ENCODE results near the gene ATP2B1. TPM values are rescaled to one million over a fixed set of nuclear protein-coding genes. Genes with fewer than 3 reads are reported as not detected.

Gene ATP2B1
- total RNA-seq, 1 donor from 2014 or later = 61.2 TPM

DNA sequence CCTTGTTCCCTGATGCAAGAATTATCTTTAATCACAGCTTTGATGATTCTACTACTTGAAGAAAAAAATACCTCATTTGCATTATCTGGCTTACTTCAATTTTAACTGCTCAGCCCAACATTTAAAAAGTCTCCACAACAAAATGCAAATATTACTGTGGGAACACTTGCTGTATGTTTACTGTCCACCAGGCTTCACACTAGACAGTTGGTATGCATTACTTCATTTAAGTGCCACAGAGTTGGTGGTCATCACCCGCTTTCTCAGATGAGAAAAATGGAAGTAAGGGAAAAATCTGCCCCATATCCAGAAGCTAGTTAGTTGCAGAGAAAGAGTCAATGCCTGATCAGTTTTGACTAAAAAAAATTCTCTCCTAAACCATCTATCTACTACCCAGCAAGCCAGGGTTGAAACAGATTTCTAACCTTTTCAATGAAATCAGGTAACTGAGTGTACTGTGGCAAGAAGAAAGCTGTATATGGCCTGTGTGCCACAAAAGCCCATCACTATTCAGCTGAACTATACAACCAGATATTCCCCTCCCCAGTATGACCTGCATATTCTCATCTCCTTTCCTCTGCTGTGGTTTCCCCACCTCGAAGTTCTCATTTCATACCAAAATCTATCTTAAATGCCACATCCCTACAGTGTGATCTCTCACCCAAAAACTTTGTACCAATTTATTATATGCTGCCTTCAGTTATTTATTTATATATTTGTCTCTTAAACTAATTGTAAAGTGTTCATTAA is 90.3 kb downstream of the ATP2B1 start:
- TF ChIP-seq, protein P1, sequence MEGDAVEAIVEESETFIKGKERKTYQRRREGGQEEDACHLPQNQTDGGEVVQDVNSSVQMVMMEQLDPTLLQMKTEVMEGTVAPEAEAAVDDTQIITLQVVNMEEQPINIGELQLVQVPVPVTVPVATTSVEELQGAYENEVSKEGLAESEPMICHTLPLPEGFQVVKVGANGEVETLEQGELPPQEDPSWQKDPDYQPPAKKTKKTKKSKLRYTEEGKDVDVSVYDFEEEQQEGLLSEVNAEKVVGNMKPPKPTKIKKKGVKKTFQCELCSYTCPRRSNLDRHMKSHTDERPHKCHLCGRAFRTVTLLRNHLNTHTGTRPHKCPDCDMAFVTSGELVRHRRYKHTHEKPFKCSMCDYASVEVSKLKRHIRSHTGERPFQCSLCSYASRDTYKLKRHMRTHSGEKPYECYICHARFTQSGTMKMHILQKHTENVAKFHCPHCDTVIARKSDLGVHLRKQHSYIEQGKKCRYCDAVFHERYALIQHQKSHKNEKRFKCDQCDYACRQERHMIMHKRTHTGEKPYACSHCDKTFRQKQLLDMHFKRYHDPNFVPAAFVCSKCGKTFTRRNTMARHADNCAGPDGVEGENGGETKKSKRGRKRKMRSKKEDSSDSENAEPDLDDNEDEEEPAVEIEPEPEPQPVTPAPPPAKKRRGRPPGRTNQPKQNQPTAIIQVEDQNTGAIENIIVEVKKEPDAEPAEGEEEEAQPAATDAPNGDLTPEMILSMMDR (IDR thresholded peaks at IDR 0.05; ENCODE audit: partially characterized antibody, unreplicated experiment) = no peak
- Mint-ChIP-seq H3K9me3 (ENCODE audit: unreplicated experiment) (no peaks in the 10 kb centered on the region), H3K27me3 (ENCODE audit: unreplicated experiment) (no peaks in the 10 kb centered on the region), H3K27ac (ENCODE audit: unreplicated experiment) (no peak overlapping the region), H3K4me3 (ENCODE audit: unreplicated experiment) (no peak overlapping the region), H3K4me1 (ENCODE audit: low read depth, unreplicated experiment) (no peaks in the 10 kb centered on the region), H3K36me3 (ENCODE audit: unreplicated experiment) (no peaks in the 10 kb centered on the region)
- DNase-seq = no peak

DNA sequence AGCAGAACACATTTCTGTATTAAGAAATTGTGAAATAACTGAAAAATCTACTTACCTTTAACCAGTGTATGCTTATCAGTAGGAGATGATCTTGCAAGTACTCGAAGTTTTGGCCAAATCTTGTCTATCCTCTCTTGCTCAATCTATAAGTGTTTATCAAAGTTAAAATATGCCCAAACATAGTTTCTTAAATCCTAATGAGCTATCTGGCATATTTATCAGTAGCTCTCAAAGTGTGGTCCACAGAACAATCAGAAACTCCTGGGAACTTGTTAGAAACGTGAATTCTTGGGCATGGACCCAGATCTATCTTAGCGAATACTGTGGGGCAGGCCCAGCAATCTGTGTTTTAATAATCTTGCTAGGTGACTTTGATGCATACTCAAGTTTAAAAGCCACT is 98.3 kb downstream of the ATP2B1 start:
- TF ChIP-seq, protein P1 (IDR thresholded peaks at IDR 0.05; ENCODE audit: partially characterized antibody, unreplicated experiment) = no peak
- H3K4me3 Mint-ChIP-seq (ENCODE audit: unreplicated experiment) = no peak overlapping the region
- no peak for DNase-seq
- no peak overlapping the region for H3K27ac Mint-ChIP-seq (ENCODE audit: unreplicated experiment)
- H3K9me3 Mint-ChIP-seq (ENCODE audit: unreplicated experiment) = no peaks in the 10 kb centered on the region
- peaks cover 4% of the 10 kb centered on the region for H3K27me3 Mint-ChIP-seq (ENCODE audit: unreplicated experiment)
- no peaks in the 10 kb centered on the region for H3K36me3 Mint-ChIP-seq (ENCODE audit: unreplicated experiment)
- H3K4me1 Mint-ChIP-seq (ENCODE audit: low read depth, unreplicated experiment) = no peaks in the 10 kb centered on the region

DNA sequence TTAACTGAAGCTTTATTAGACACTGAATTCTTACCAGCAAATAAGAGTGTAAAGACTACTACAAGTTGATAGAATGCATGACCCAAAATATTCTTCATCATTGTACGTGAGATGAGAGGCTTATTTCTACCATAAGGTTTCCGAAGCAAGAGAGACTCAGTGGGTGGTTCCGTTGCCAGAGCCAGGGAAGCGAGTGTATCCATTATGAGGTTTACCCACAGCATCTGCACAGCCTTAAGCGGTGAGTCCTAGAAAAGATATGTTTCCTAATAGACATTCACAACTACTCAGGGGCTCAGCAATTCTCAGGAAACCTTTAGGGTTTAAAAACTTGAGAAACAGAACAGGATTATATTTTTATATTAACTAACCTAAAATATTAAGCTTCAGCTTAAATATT is 105.0 kb downstream of the ATP2B1 start:
- H3K4me1 Mint-ChIP-seq (ENCODE audit: low read depth, unreplicated experiment) = no peaks in the 10 kb centered on the region
- H3K27ac Mint-ChIP-seq (ENCODE audit: unreplicated experiment) = no peak overlapping the region

DNA sequence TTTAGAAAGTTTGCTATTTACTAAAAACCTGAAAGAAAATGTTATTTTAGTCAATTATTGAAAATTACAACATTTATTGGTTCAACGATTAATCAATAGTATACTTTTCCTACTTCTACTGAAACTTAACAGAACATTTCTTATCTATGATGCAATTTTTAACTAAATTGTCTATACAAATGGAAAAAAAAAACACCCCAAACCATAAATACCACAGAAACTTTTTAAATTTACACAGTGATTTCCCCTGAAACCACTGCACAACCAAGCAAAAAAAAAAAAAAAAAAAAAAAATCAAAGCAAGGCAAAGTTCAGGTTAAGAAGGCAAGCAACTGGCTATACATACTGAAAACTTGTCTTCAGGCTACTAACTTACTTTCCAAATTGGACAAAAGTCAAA is 110.9 kb downstream of the ATP2B1 start:
- DNase-seq = no peak
- Mint-ChIP-seq H3K27me3 (ENCODE audit: unreplicated experiment) (no peaks in the 10 kb centered on the region), H3K4me1 (ENCODE audit: low read depth, unreplicated experiment) (no peaks in the 10 kb centered on the region), H3K27ac (ENCODE audit: unreplicated experiment) (no peak overlapping the region), H3K9me3 (ENCODE audit: unreplicated experiment) (no peaks in the 10 kb centered on the region), H3K36me3 (ENCODE audit: unreplicated experiment) (no peaks in the 10 kb centered on the region), H3K4me3 (ENCODE audit: unreplicated experiment) (no peak overlapping the region)
- TF ChIP-seq, protein P1 (IDR thresholded peaks at IDR 0.05; ENCODE audit: partially characterized antibody, unreplicated experiment) = no peak

More for the DNA sequence above, 105.0 kb downstream of the ATP2B1 start:
- Mint-ChIP-seq H3K4me3 (ENCODE audit: unreplicated experiment) (no peak overlapping the region), H3K27me3 (ENCODE audit: unreplicated experiment) (no peaks in the 10 kb centered on the region), H3K36me3 (ENCODE audit: unreplicated experiment) (no peaks in the 10 kb centered on the region), H3K9me3 (ENCODE audit: unreplicated experiment) (no peaks in the 10 kb centered on the region)
- TF ChIP-seq, protein P1 (IDR thresholded peaks at IDR 0.05; ENCODE audit: partially characterized antibody, unreplicated experiment) = no peak
- no peak for DNase-seq

DNA sequence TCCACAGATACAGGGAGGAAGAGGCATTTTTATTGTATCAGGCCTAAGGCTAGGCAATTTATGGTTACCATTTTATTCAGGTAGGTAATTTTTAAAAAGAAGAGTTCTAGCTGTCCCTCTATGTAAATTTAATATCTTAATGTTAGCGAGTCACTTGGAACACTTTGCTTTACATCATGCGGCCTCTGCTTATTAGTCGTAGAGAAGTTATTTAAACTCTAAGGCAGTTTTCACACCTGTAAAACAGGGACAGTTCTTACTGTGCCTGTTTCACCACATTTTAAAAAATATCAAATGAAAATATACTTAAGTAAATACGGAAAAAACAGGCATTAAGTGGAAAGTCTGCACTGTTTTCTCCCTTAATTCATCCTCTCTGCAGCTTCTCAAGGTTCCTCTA is 111.4 kb downstream of the ATP2B1 start:
- no peaks in the 10 kb centered on the region for H3K27me3 Mint-ChIP-seq (ENCODE audit: unreplicated experiment)
- H3K36me3 Mint-ChIP-seq (ENCODE audit: unreplicated experiment) = no peaks in the 10 kb centered on the region
- no peak overlapping the region for H3K27ac Mint-ChIP-seq (ENCODE audit: unreplicated experiment)
- no peak overlapping the region for H3K4me3 Mint-ChIP-seq (ENCODE audit: unreplicated experiment)
- no peak for DNase-seq
- TF ChIP-seq, protein P1 (IDR thresholded peaks at IDR 0.05; ENCODE audit: partially characterized antibody, unreplicated experiment) = no peak
- H3K9me3 Mint-ChIP-seq (ENCODE audit: unreplicated experiment) = no peaks in the 10 kb centered on the region
- H3K4me1 Mint-ChIP-seq (ENCODE audit: low read depth, unreplicated experiment) = no peaks in the 10 kb centered on the region
